Psoas muscle (tissue), 8 donors: ENCODE data around the gene PHF20. TPM values are rescaled to one million over a fixed set of nuclear protein-coding genes. Genes with fewer than 3 reads are reported as not detected.
"Not testable (repeated sequence)": the region's sequence is repeated elsewhere in the genome, so short reads cannot be mapped to it uniquely, and the experiment has no call there.

Experiments
- ATAC-seq, 4 donors: fragments of 200-7000 bp; cut with Tn5 transposase; one replicate each; pipeline ENCODE4 v1.9.1; 2020; ENCODE audit warnings: moderate library complexity in 3 of 4, mild to moderate bottlenecking in 2 of 4
- DNase-seq, 2 donors: peaks; one replicate each; pipeline ENCODE4 v3.0.0-alpha.2; 2020
- H3K27ac ChIP-seq: fragments of 200-600 bp; one replicate; pipeline ENCODE4 v1.8.0; 2022
- H3K27me3 ChIP-seq, 3 donors: fragments of 200-600 bp in 1 of 3; one replicate each; pipeline versions ENCODE4 v1.6.1 to v1.8.0; 2013 to 2022; ENCODE audit warnings: low read length in 2 of 3, mild to moderate bottlenecking in 2 of 3, moderate library complexity in 1 of 3; ENCODE audit not compliant: insufficient read depth in 3 of 3
- H3K36me3 ChIP-seq, 2 donors: fragments of 200-600 bp in 1 of 2; one replicate each; pipeline versions ENCODE4 v1.6.1 to v1.8.0; 2013 to 2022; ENCODE audit warnings: low read depth in 1 of 2, mild to moderate bottlenecking in 1 of 2, moderate library complexity in 1 of 2; ENCODE audit not compliant: insufficient read depth in 1 of 2
- H3K4me1 ChIP-seq: fragments of 200-600 bp; one replicate; pipeline ENCODE4 v1.8.0; 2022
- H3K4me3 ChIP-seq: fragments of 200-600 bp; one replicate; pipeline ENCODE4 v1.8.0; 2022; ENCODE audit warnings: mild to moderate bottlenecking
- H3K9me3 ChIP-seq: fragments of 200-600 bp; one replicate; pipeline ENCODE4 v1.8.0; 2022
- CTCF ChIP-seq: fragments of 200-600 bp; IDR thresholded peaks from one replicate; pipeline ENCODE4 v1.8.0; 2022; ENCODE audit warnings: antibody characterized with exemption
- WGBS, 3 donors: extraction: QIAGEN DNeasy Blood & Tissue Kit; methylation state at CpG; one replicate each; pipeline versions ENCODE4 v1.1.6 to v1.1.7; 2013; 5-methylcytosine and 5-hydroxymethylcytosine counted together
- intact Hi-C, 2 donors: fragments of 100-400 bp; cut with DNase I; formaldehyde crosslinking; loops; one replicate each; pipeline versions ENCODE4 v1.11.0 to v1.14.2; 2022
- polyA plus RNA-seq, 3 donors: library from polyadenylated mRNA; stranded (reverse); fragments of 200-250 nt; gene quantifications; one replicate each; pipeline ENCODE4 v1.2.3, GENCODE V29; 2013
- total RNA-seq, 4 donors: library from RNA; stranded (reverse); fragmentation: NEBNext Ultra II Directional in 2 of 4; extraction: Animal tissue kit (Norgen Biotek cat#: 25700) in 2 of 4; gene quantifications; one replicate each; pipeline versions ENCODE4 v1.2.1 to v1.2.4, GENCODE V29; 2021 to 2023
- donor health status: healthy with polysubstance abuse.
- donor health status: DM: no; HTN: no; CAD: no; lungs with moderate emphysema.
- donor health status: Bipolar disorder and iron deficiency.
- donor health status: healthy.
- donor health status: DM: yes; HTN: yes; CAD: no.
- donor health status: DM: no; HTN: no; CAD: no.
- donor health status: DM: no; HTN: no; CAD: no.
- donor health status: DM: yes; HTN: yes; CAD: no.

PHF20 gene
- total and polyA plus RNA-seq, 7 donors, result 32.1 to 97.9 (median 58.6) TPM

GRCh38 chr20:35743693-35744491 lies 27.9 kb upstream of the PHF20 start:
- intact Hi-C loops, result loop anchor here (1.0 to 5.0 kb wide), 2 partner anchors 25 to 138 kb away; no protein-coding TSS in a partner anchor
- Histone ChIP-seq H3K36me3 (peaks cover 4 to 20% of the 10 kb centered on the region in 2 donors), H3K9me3 (no peaks in the 10 kb centered on the region), H3K27me3 (no peaks in the 10 kb centered on the region), H3K4me1 (peaks cover 24% of the 10 kb centered on the region), H3K27ac (peak overlapping the region; percentile 95), H3K4me3 (peak overlapping the region; percentile 94)
- no peak for TF ChIP-seq CTCF
- ATAC-seq (no peak), DNase-seq (no peak)
- WGBS, 3 donors, result 77 to 81% (median 77%) methylated on average over 15 of the region's 15 CpGs

- intact Hi-C loops, result loop anchor here (5.0 kb wide), 1 partner anchor 138 kb away; no protein-coding TSS in a partner anchor
Measured at GRCh38 chr20:35744492-35744841, 27.3 kb upstream of the PHF20 start.

GRCh38 chr20:35750611-35751010 lies 21.2 kb upstream of the PHF20 start:
- Histone ChIP-seq H3K36me3 (no peaks in the 10 kb centered on the region), H3K27ac (no peak overlapping the region), H3K4me1 (no peaks in the 10 kb centered on the region), H3K4me3 (no peak overlapping the region), H3K9me3 (no peaks in the 10 kb centered on the region), H3K27me3 (no peaks in the 10 kb centered on the region)
- no peak for TF ChIP-seq CTCF
- no peak for DNase-seq
- intact Hi-C loops, result no loop called here
- 44 to 68% (median 51%) methylated on average over 2 of the region's 2 CpGs for WGBS, 3 donors
- ATAC-seq, result no peak

More at GRCh38 chr20:35744492-35744841, 27.3 kb upstream of the PHF20 start:
- peak overlapping the region; percentile 94 for H3K4me3 ChIP-seq
- 94% methylated on average over 3 of the region's 3 CpGs for WGBS, 3 donors
- H3K4me1 ChIP-seq, result peaks cover 18% of the 10 kb centered on the region
- not testable (repeated sequence) for H3K27me3 ChIP-seq, ATAC-seq, H3K9me3 ChIP-seq, DNase-seq
- H3K36me3 ChIP-seq, result peaks cover 2 to 14% of the 10 kb centered on the region in 2 donors
- peak overlapping the region; percentile 95 for H3K27ac ChIP-seq

- intact Hi-C loops, result no loop called here
- H3K4me3 ChIP-seq, result no peak overlapping the region
- 94 to 98% (median 96%) methylated on average over 4 of the region's 4 CpGs for WGBS, 3 donors
- H3K27ac ChIP-seq, result no peak overlapping the region
- no peak for TF ChIP-seq CTCF
- H3K27me3 ChIP-seq, result no peaks in the 10 kb centered on the region
- H3K9me3 ChIP-seq, result no peaks in the 10 kb centered on the region
- H3K4me1 ChIP-seq, result no peaks in the 10 kb centered on the region
- no peak for DNase-seq
- H3K36me3 ChIP-seq, result no peaks in the 10 kb centered on the region
- ATAC-seq, result no peak
Measured at GRCh38 chr20:35756404-35756803, 15.4 kb upstream of the PHF20 start.

- no peaks in the 10 kb centered on the region for H3K9me3 ChIP-seq
Measured at GRCh38 chr20:35757098-35757705, 14.6 kb upstream of the PHF20 start.

GRCh38 chr20:35761548-35761947 lies 10.3 kb upstream of the PHF20 start:
- DNase-seq, intact Hi-C loops, H3K27me3 ChIP-seq, H3K36me3 ChIP-seq, H3K27ac ChIP-seq, ATAC-seq, H3K4me1 ChIP-seq, H3K9me3 ChIP-seq, H3K4me3 ChIP-seq: not testable (repeated sequence)
- WGBS, 3 donors, result 92 to 96% (median 94%) methylated on average over 11 of the region's 11 CpGs

More at GRCh38 chr20:35757098-35757705, 14.6 kb upstream of the PHF20 start:
- DNase-seq (no peak), ATAC-seq (peak in 1 of 4 donors; percentile 11)
- intact Hi-C loops, result no loop called here
- Histone ChIP-seq H3K4me3 (no peak overlapping the region), H3K4me1 (no peaks in the 10 kb centered on the region), H3K27ac (no peak overlapping the region), H3K36me3 (no peaks in the 10 kb centered on the region), H3K27me3 (no peaks in the 10 kb centered on the region)
- WGBS, 3 donors, result 68 to 81% (median 71%) methylated on average over 4 of the region's 4 CpGs
- no peak for TF ChIP-seq CTCF
